Osteocyte (in vitro differentiated cells): ENCODE data around the gene HOXB5. TPM values are rescaled to one million over a fixed set of nuclear protein-coding genes. Genes with fewer than 3 reads are reported as not detected.

Source experiments
- DNase-seq: peaks from one replicate; pipeline ENCODE4 v3.0.0; 2021; ENCODE audit warnings: mixed read lengths; ENCODE audit not compliant: unreplicated experiment; ENCODE audit errors: extremely low spot score
- H3K27ac Mint-ChIP-seq: one replicate; pipeline ENCODE4 v1.8.0; 2021; ENCODE audit warnings: mild to moderate bottlenecking, mixed read lengths; ENCODE audit not compliant: unreplicated experiment
- H3K27me3 Mint-ChIP-seq: one replicate; pipeline ENCODE4 v1.8.0; 2021; ENCODE audit warnings: mixed read lengths; ENCODE audit not compliant: unreplicated experiment
- H3K36me3 Mint-ChIP-seq: one replicate; pipeline ENCODE4 v1.8.0; 2021; ENCODE audit warnings: mixed read lengths; ENCODE audit not compliant: unreplicated experiment
- H3K4me1 Mint-ChIP-seq: one replicate; pipeline ENCODE4 v1.8.0; 2021; ENCODE audit warnings: mixed read lengths; ENCODE audit not compliant: unreplicated experiment
- H3K4me3 Mint-ChIP-seq: one replicate; pipeline ENCODE4 v1.8.0; 2021; ENCODE audit warnings: mild to moderate bottlenecking, moderate library complexity, mixed read lengths; ENCODE audit not compliant: unreplicated experiment
- H3K9me3 Mint-ChIP-seq: one replicate; pipeline ENCODE4 v1.8.0; 2021; ENCODE audit warnings: mixed read lengths; ENCODE audit not compliant: unreplicated experiment
- total RNA-seq: library from RNA; stranded (reverse); gene quantifications from 2 replicates; pipeline ENCODE4 v1.2.1, GENCODE V29; 2021
- TF ChIP-seq, protein P1 (sequence below): fragments of 200-600 bp; sonication (generic); IDR thresholded peaks from 2 replicates; pipeline ENCODE4 v1.5.0; 2021; ENCODE audit warnings: antibody characterized with exemption, mild to moderate bottlenecking, moderate library complexity

HOXB5 gene
- total RNA-seq, 1 donor from 2014 or later, result not detected

DNA sequence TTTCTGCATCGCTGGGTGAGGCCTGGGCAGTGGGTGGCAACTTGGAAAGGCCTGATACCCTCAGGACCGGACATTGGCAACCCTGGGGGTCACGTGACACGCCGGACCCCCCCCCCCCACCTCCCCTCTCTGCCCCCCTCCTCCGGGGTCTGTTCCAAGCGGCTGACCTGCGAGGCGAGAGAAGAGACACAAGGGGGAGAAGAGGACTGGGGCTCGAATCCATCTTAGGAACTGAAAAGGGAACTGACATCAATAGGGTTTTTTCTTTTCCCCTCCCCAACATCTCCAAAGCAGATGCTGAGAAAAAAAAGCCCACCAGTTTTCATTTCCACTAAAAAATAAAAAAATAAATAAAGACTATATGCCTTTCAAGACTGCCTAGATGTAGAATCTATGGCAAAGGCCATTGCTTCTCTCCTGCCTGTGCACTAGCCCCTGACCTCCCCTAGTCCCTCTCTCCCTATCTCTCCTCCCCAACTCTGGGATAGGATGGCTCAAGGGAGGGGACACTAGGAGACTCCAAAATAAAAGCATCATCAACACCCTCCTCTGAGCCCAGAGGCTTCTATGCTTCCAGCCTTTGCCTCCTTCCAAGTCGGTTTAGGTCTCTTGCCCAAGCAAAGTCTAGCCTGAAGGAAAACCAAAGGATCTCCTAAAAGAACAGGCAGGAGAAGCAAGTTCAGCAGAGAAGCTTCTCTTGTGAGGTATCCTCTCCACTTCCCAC, 41.0 kb downstream of the HOXB5 start:
- H3K9me3 Mint-ChIP-seq, result no peaks in the 10 kb centered on the region
- peaks cover 85% of the 10 kb centered on the region for H3K27me3 Mint-ChIP-seq
- H3K4me1 Mint-ChIP-seq, result peaks cover 3% of the 10 kb centered on the region
- no peak overlapping the region for H3K4me3 Mint-ChIP-seq
- DNase-seq, result no peak
- H3K36me3 Mint-ChIP-seq, result no peaks in the 10 kb centered on the region
- H3K27ac Mint-ChIP-seq, result no peak overlapping the region
- TF ChIP-seq, protein P1, sequence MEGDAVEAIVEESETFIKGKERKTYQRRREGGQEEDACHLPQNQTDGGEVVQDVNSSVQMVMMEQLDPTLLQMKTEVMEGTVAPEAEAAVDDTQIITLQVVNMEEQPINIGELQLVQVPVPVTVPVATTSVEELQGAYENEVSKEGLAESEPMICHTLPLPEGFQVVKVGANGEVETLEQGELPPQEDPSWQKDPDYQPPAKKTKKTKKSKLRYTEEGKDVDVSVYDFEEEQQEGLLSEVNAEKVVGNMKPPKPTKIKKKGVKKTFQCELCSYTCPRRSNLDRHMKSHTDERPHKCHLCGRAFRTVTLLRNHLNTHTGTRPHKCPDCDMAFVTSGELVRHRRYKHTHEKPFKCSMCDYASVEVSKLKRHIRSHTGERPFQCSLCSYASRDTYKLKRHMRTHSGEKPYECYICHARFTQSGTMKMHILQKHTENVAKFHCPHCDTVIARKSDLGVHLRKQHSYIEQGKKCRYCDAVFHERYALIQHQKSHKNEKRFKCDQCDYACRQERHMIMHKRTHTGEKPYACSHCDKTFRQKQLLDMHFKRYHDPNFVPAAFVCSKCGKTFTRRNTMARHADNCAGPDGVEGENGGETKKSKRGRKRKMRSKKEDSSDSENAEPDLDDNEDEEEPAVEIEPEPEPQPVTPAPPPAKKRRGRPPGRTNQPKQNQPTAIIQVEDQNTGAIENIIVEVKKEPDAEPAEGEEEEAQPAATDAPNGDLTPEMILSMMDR, result no peak

DNA sequence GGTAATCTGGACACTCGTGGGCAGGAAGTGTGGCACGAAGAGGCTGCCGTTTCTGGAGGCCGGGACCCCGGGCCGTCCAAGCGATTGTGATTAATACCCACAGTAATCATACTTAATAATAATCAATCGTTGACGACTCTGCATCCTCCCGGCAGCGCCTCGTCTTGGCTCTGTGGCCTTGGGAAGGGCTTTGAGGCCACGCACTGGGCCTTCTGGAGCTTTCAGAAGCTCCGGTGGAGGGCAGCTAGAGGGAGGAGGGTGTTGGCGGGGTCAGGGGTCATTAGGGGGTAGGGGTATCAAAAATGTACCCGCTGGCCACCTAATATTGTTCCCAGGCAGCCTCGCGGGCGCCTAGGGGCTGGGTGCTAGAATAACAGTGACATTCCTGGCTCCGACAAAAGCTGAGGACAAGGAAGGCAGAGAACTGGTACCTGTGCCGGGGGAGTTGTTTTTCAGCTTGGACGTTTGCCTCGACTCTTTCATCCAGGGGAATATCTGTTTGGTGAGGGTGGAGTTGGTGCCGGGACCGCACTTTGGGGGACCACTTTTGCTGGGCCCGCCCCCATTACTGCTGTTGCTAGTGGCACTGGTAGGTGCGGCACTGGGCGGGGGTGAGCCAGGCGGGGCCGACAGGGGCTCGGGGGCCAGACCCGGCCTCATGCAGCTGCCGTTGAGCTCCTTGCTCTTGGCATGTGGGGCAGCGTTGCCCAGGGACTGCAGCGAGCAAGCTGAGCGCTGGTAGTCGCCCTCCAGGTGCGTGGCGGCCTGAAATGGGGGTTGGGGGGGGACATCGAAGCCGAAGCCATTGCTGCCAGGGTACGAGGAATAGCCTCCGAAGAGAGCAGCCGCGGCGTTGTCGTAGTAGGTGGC, 41.7 kb downstream of the HOXB5 start:
- H3K27me3 Mint-ChIP-seq, result peaks cover 85% of the 10 kb centered on the region
- peaks cover 3% of the 10 kb centered on the region for H3K4me1 Mint-ChIP-seq
- H3K9me3 Mint-ChIP-seq, result no peaks in the 10 kb centered on the region
- no peaks in the 10 kb centered on the region for H3K36me3 Mint-ChIP-seq
- no peak overlapping the region for H3K4me3 Mint-ChIP-seq
- H3K27ac Mint-ChIP-seq, result no peak overlapping the region
- TF ChIP-seq, protein P1, result no peak
- DNase-seq, result no peak

DNA sequence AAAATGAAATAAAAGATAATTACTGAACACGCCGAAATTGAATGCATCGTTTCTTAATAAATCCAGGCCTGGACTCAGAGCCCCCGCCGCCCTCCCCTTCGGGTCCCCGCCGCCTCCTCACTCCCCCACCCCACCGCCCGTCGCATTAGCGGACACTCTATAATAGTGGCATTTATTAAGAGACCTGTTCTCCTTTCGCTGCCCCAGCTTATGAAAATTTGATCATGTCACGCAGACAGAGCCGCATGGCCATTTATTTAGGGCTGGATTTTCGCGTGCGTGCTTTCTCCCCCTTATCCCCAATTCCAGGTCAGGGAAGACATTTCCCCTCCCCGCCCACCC, 42.4 kb downstream of the HOXB5 start:
- Mint-ChIP-seq H3K4me3 (no peak overlapping the region), H3K9me3 (no peaks in the 10 kb centered on the region), H3K27ac (no peak overlapping the region), H3K36me3 (no peaks in the 10 kb centered on the region), H3K4me1 (peaks cover 3% of the 10 kb centered on the region), H3K27me3 (peaks cover 85% of the 10 kb centered on the region)
- TF ChIP-seq, protein P1, result no peak
- no peak for DNase-seq

DNA sequence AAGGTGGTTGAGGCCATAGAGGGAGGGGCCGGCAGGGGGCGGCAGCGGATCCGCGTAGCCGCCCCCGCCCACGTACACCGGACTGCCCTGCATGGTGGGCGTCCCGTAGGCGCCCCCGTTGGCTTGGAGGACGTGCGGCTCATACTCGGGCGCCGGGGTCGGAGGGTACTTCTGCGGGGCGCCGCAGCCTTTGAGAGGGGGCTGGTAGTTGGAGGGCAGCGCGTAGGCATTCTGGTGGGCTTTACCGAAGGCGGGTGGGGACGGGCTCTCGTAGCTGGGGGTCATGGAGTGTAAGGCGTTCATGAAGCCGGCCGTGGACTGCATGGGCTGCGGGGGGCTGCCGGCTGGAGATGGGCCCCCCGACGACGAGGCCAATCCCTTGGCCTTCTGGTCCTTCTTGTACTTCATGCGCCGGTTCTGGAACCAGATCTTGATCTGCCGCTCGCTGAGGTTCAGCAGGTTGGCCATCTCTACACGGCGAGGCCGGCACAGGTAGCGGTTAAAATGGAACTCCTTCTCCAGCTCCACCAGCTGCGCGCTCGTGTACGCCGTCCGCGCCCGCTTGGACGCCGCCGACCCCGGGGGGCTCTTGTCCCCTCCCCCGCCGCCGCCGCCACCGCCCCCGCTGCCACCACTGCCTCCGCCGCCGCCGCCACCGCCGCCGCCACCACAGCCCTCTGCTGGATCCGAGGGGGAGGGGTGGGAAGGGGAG, 42.9 kb downstream of the HOXB5 start:
- DNase-seq, result no peak
- TF ChIP-seq, protein P1, result no peak
- Mint-ChIP-seq H3K4me3 (no peak overlapping the region), H3K27ac (no peak overlapping the region), H3K4me1 (peaks cover 3% of the 10 kb centered on the region), H3K27me3 (peaks cover 85% of the 10 kb centered on the region), H3K9me3 (no peaks in the 10 kb centered on the region), H3K36me3 (no peaks in the 10 kb centered on the region)
